HFF-Myc (cell line): ENCODE results near the gene C19orf73.

Experiments
- DNase-seq: peaks from one replicate; pipeline ENCODE4 v3.0.0-alpha.2; 2011; ENCODE audit warnings: low read depth; ENCODE audit errors: extremely low read depth
- H3K4me3 ChIP-seq: replicated peaks from 2 replicates; pipeline ENCODE4 v1.5.1; 2011; ENCODE audit warnings: low read depth, mild to moderate bottlenecking, control low read depth, low read length
- CTCF ChIP-seq: IDR thresholded peaks from 2 replicates; pipeline ENCODE4 v1.5.1; 2012; ENCODE audit warnings: mild to moderate bottlenecking, low read depth, low read length, control low read depth; ENCODE audit errors: missing control alignments

C19orf73 gene

GRCh38 chr19:49104229-49104864, 14.6 kb downstream of the C19orf73 start:
- TF ChIP-seq CTCF = no peak
- no peak overlapping the region for H3K4me3 ChIP-seq
- no peak for DNase-seq

GRCh38 chr19:49103331-49104085, 15.4 kb downstream of the C19orf73 start:
- no peak overlapping the region for H3K4me3 ChIP-seq
- DNase-seq = no peak
- no peak for TF ChIP-seq CTCF

GRCh38 chr19:49102303-49102702, 16.6 kb downstream of the C19orf73 start:
- H3K4me3 ChIP-seq = no peak overlapping the region
- no peak for DNase-seq
- TF ChIP-seq CTCF = no peak

GRCh38 chr19:49101160-49101559, 17.8 kb downstream of the C19orf73 start:
- no peak overlapping the region for H3K4me3 ChIP-seq
- no peak for DNase-seq
- no peak for TF ChIP-seq CTCF

- no peak for TF ChIP-seq CTCF
- no peak overlapping the region for H3K4me3 ChIP-seq
- DNase-seq = no peak
Observed at GRCh38 chr19:49098795-49099194, 20.1 kb downstream of the C19orf73 start.

- H3K4me3 ChIP-seq = no peak overlapping the region
- peak; percentile 49 for DNase-seq
- TF ChIP-seq CTCF = peak; percentile 100
Observed at GRCh38 chr19:49097453-49098288, 21.3 kb downstream of the C19orf73 start.
